Caco-2 (cell line): ENCODE measurements around the gene ZNF648. TPM values are rescaled to one million over a fixed set of nuclear protein-coding genes. Genes with fewer than 3 reads are reported as not detected.
A peak's percentile ranks its signal among the peaks of the same experiment; 100 is the strongest.

Experiments
- BruUV-seq: library from RNA; stranded (reverse); fragments of 400-500 nt; replicated peaks from 2 replicates; lab custom pipeline; 2021; lab: Mats Ljungman, UMichigan
- CTCF ChIA-PET: fragments of 300-600 bp; sonication (Branson Sonifier 250); formaldehyde crosslinking; loops from one replicate; lab custom pipeline; 2022; ENCODE audit warnings: antibody characterized with exemption; lab: Charles Lee
- POLR2A ChIA-PET: fragments of 300-600 bp; sonication (Branson Sonifier 250); formaldehyde crosslinking; loops from one replicate; lab custom pipeline; 2022; ENCODE audit warnings: antibody characterized with exemption; lab: Charles Lee
- DNase-seq, 2 experiments: peaks; one replicate each; pipeline versions ENCODE4 v3.0.0 to v3.0.0-alpha.2; 2020 to 2022
- H3K27me3 ChIP-seq: replicated peaks from 2 replicates; pipeline ENCODE4 v1.6.0; 2011; ENCODE audit warnings: low read length; ENCODE audit not compliant: control insufficient read depth, insufficient read depth
- H3K36me3 ChIP-seq: 2 replicates; pipeline ENCODE4 v1.5.1; 2011; ENCODE audit warnings: low read length; ENCODE audit not compliant: control insufficient read depth, insufficient read depth
- H3K4me1 ChIP-seq: fragments of 250-450 bp; sonication (Bioruptor Pico); 2 replicates; pipeline ENCODE4 v1.5.1; 2020; ENCODE audit warnings: mild to moderate bottlenecking
- H3K4me3 ChIP-seq: 2 replicates; pipeline ENCODE4 v1.5.1; 2011; ENCODE audit warnings: low read depth, mild to moderate bottlenecking, control low read depth, low read length
- H3K9me3 ChIP-seq: fragments of 250-450 bp; sonication (Bioruptor Pico); 2 replicates; pipeline ENCODE4 v1.5.1; 2020; ENCODE audit warnings: mild to moderate bottlenecking, moderate library complexity
- H3K27ac Mint-ChIP-seq: one replicate; pipeline ENCODE4 v1.8.0; 2022; ENCODE audit warnings: mixed read lengths; ENCODE audit not compliant: unreplicated experiment
- H3K27me3 Mint-ChIP-seq: one replicate; pipeline ENCODE4 v1.8.0; 2022; ENCODE audit warnings: mixed read lengths; ENCODE audit not compliant: insufficient read depth, unreplicated experiment
- H3K36me3 Mint-ChIP-seq: one replicate; pipeline ENCODE4 v1.8.0; 2022; ENCODE audit warnings: mild to moderate bottlenecking, mixed read lengths; ENCODE audit not compliant: insufficient read depth, unreplicated experiment
- H3K4me1 Mint-ChIP-seq: one replicate; pipeline ENCODE4 v1.8.0; 2022; ENCODE audit warnings: low read depth, mixed read lengths; ENCODE audit not compliant: unreplicated experiment
- H3K4me3 Mint-ChIP-seq: one replicate; pipeline ENCODE4 v1.8.0; 2022; ENCODE audit warnings: mild to moderate bottlenecking, moderate library complexity, mixed read lengths; ENCODE audit not compliant: unreplicated experiment
- H3K9me3 Mint-ChIP-seq: one replicate; pipeline ENCODE4 v1.8.0; 2022; ENCODE audit warnings: mixed read lengths; ENCODE audit not compliant: unreplicated experiment
- CTCF ChIP-seq, 2 experiments: fragments of 200-600 bp in 1 of 2; IDR thresholded peaks; 1 replicate in 1 of 2; 2 replicates in 1 of 2; pipeline versions ENCODE4 v1.5.1 to v1.8.0; 2011 to 2022; ENCODE audit warnings: antibody characterized with exemption in 1 of 2, control low read depth in 1 of 2, inconsistent platforms in 1 of 2, low read depth in 1 of 2, low read length in 1 of 2, mild to moderate bottlenecking in 1 of 2, moderate library complexity in 1 of 2; ENCODE audit not compliant: insufficient read depth in 1 of 2, severe bottlenecking in 1 of 2, unreplicated experiment in 1 of 2
- intact Hi-C: fragments of 100-400 bp; cut with micrococcal nuclease; formaldehyde crosslinking; loops from one replicate; pipeline ENCODE4 v1.10.0; 2022; ENCODE audit not compliant: unreplicated experiment
- total RNA-seq: library from RNA; stranded (reverse); gene quantifications from 2 replicates; pipeline ENCODE4 v1.2.3, GENCODE V29; 2022

Gene ZNF648
- total RNA-seq, 1 experiment from 2014 or later, result not detected

GRCh38 chr1:182093781-182094180, 32.3 kb upstream of the ZNF648 start:
- H3K27me3 Mint-ChIP-seq, result no peaks in the 10 kb centered on the region
- H3K4me3 Mint-ChIP-seq, result no peak overlapping the region
- Histone ChIP-seq H3K4me3 (no peak overlapping the region), H3K4me1 (peaks cover 32% of the 10 kb centered on the region), H3K36me3 (no peaks in the 10 kb centered on the region; the same call in 1 of the 2 replicates), H3K9me3 (no peaks in the 10 kb centered on the region; the same call in none of the 2 replicates), H3K27me3 (no peaks in the 10 kb centered on the region)
- no peak for DNase-seq
- TF ChIP-seq CTCF (IDR thresholded peaks at IDR 0.05; ENCODE audit: insufficient read depth in 1 of 2, low read depth in 1 of 2, low read length in 1 of 2, severe bottlenecking in 1 of 2, unreplicated experiment in 1 of 2), result no peak
- peaks cover 51% of the 10 kb centered on the region for H3K4me1 Mint-ChIP-seq
- peaks cover 33% of the 10 kb centered on the region for H3K9me3 Mint-ChIP-seq
- H3K36me3 Mint-ChIP-seq, result no peaks in the 10 kb centered on the region
- H3K27ac Mint-ChIP-seq, result peak overlapping the region; percentile 45
- CTCF ChIA-PET, result interaction anchor here (1.0 kb wide), 1 partner anchor 13 kb away, joined by 3 read pairs; no protein-coding TSS in a partner anchor
- no TSS peak for BruUV-seq
- POLR2A ChIA-PET, result no interaction called here
- intact Hi-C loops, result no loop called here

- Histone ChIP-seq H3K9me3 (no peaks in the 10 kb centered on the region), H3K36me3 (no peaks in the 10 kb centered on the region), H3K4me3 (no peak overlapping the region), H3K27me3 (no peaks in the 10 kb centered on the region), H3K4me1 (peaks cover 41% of the 10 kb centered on the region)
- Mint-ChIP-seq H3K4me3 (peak overlapping the region; percentile 33), H3K27me3 (no peaks in the 10 kb centered on the region), H3K9me3 (peaks cover 19% of the 10 kb centered on the region), H3K4me1 (peaks cover 47% of the 10 kb centered on the region), H3K36me3 (no peaks in the 10 kb centered on the region), H3K27ac (peak overlapping the region; percentile 45)
- DNase-seq, result no peak
- ChIA-PET POLR2A (interaction anchor here (1.7 kb wide), 1 partner anchor 299 kb away, joined by 8 read pairs; the partner anchor contains the start of gene GLUL), CTCF (interaction anchor here (0.7 to 1.6 kb wide), 5 partner anchors 9 to 305 kb away, joined by 3 to 7 read pairs (median 4); no protein-coding TSS in a partner anchor)
- BruUV-seq, result no TSS peak
- TF ChIP-seq CTCF (IDR thresholded peaks at IDR 0.05; ENCODE audit: insufficient read depth in 1 of 2, low read depth in 1 of 2, low read length in 1 of 2, severe bottlenecking in 1 of 2, unreplicated experiment in 1 of 2), result no peak
- intact Hi-C loops, result loop anchor here (1.0 kb wide), 1 partner anchor 9 kb away; no protein-coding TSS in a partner anchor
Observed at GRCh38 chr1:182092336-182092735, 30.8 kb upstream of the ZNF648 start.

- TF ChIP-seq CTCF (IDR thresholded peaks at IDR 0.05; ENCODE audit: insufficient read depth in 1 of 2, low read depth in 1 of 2, low read length in 1 of 2, severe bottlenecking in 1 of 2, unreplicated experiment in 1 of 2), result no peak
- Mint-ChIP-seq H3K4me1 (peaks cover 45% of the 10 kb centered on the region), H3K27ac (peak overlapping the region; percentile 45), H3K36me3 (no peaks in the 10 kb centered on the region), H3K27me3 (no peaks in the 10 kb centered on the region), H3K4me3 (no peak overlapping the region), H3K9me3 (peaks cover 15% of the 10 kb centered on the region)
- no peak for DNase-seq
- Histone ChIP-seq H3K9me3 (no peaks in the 10 kb centered on the region), H3K27me3 (no peaks in the 10 kb centered on the region), H3K4me3 (no peak overlapping the region), H3K36me3 (no peaks in the 10 kb centered on the region), H3K4me1 (peaks cover 52% of the 10 kb centered on the region)
- CTCF ChIA-PET, result interaction anchor here (0.5 to 0.7 kb wide), 3 partner anchors 305 to 503 kb away, joined by 3 to 4 read pairs (median 3); no protein-coding TSS in a partner anchor
- POLR2A ChIA-PET, result interaction anchor here (1.7 kb wide), 1 partner anchor 301 kb away, joined by 8 read pairs; the partner anchor contains the start of gene GLUL
- no TSS peak for BruUV-seq
- intact Hi-C loops, result no loop called here
Observed at GRCh38 chr1:182091083-182091482, 29.6 kb upstream of the ZNF648 start.
